GM23338 (cell line): ENCODE measurements around the gene MYH10.

ENCODE experiments used
- CTCF ChIP-seq, 2 experiments: fragments of 200-600 bp in 1 of 2; sonication (generic) in 1 of 2; conservative IDR thresholded peaks; 2 replicates each; pipeline versions ENCODE4 v1.5.1 to v1.6.1; 2016 to 2017; ENCODE audit warnings: antibody characterized with exemption in 2 of 2, low read depth in 2 of 2, mild to moderate bottlenecking in 2 of 2, moderate library complexity in 1 of 2
- EZH2phosphoT487 ChIP-seq: fragments of 200-600 bp; sonication (generic); IDR thresholded peaks from one replicate; pipeline ENCODE4 v1.8.1; 2018; ENCODE audit warnings: antibody characterized with exemption; ENCODE audit not compliant: unreplicated experiment
- JUNB ChIP-seq: IDR thresholded peaks from one replicate; pipeline ENCODE4 v1.6.1; 2016; ENCODE audit warnings: antibody characterized with exemption; ENCODE audit not compliant: unreplicated experiment

GRCh38 chr17:8468127-8468526 lies 162.4 kb downstream of the MYH10 start:
- no peak for TF ChIP-seq EZH2phosphoT487
- TF ChIP-seq JUNB, result no peak
- no peak for TF ChIP-seq CTCF (conservative IDR thresholded peaks at IDR 0.05; ENCODE audit: low read depth in 2 of 2)
